Sigmoid colon (tissue), 4 donors: ENCODE data around the gene USP13.
"Not testable (repeated sequence)": the region's sequence is repeated elsewhere in the genome, so short reads cannot be mapped to it uniquely, and the experiment has no call there.

Experiments
- POLR2A ChIP-seq, 2 donors: fragments of 450-650 bp; IDR thresholded peaks; one replicate each; pipeline ENCODE4 v1.6.1; 2016; ENCODE audit warnings: antibody characterized with exemption in 2 of 2, mild to moderate bottlenecking in 2 of 2, moderate library complexity in 2 of 2
- POLR2AphosphoS5 ChIP-seq, 4 donors: sonication (generic); formaldehyde crosslinking; IDR thresholded peaks; one replicate each; pipeline ENCODE4 v1.6.1; 2017; ENCODE audit warnings: antibody characterized with exemption in 4 of 4
- TF ChIP-seq, protein P1 (sequence below), 4 experiments: fragments of 450-650 bp in 3 of 4; fragments of 200-600 bp in 1 of 4; IDR thresholded peaks; one replicate each; pipeline ENCODE4 v1.5.1; 2016 to 2019; ENCODE audit warnings: antibody characterized with exemption in 4 of 4, mild to moderate bottlenecking in 3 of 4, moderate library complexity in 2 of 4

- TF ChIP-seq, protein P1, sequence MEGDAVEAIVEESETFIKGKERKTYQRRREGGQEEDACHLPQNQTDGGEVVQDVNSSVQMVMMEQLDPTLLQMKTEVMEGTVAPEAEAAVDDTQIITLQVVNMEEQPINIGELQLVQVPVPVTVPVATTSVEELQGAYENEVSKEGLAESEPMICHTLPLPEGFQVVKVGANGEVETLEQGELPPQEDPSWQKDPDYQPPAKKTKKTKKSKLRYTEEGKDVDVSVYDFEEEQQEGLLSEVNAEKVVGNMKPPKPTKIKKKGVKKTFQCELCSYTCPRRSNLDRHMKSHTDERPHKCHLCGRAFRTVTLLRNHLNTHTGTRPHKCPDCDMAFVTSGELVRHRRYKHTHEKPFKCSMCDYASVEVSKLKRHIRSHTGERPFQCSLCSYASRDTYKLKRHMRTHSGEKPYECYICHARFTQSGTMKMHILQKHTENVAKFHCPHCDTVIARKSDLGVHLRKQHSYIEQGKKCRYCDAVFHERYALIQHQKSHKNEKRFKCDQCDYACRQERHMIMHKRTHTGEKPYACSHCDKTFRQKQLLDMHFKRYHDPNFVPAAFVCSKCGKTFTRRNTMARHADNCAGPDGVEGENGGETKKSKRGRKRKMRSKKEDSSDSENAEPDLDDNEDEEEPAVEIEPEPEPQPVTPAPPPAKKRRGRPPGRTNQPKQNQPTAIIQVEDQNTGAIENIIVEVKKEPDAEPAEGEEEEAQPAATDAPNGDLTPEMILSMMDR (IDR thresholded peaks at IDR 0.05): not testable (repeated sequence)
- TF ChIP-seq POLR2A, POLR2AphosphoS5 (IDR thresholded peaks at IDR 0.05): not testable (repeated sequence)
Observed at GRCh38 chr3:179643837-179644236, 9.0 kb upstream of the USP13 start.
